Muscle of leg (tissue), 11 donors: Measurements from ENCODE around the gene MLNR. TPM values are rescaled to one million over a fixed set of nuclear protein-coding genes. Genes with fewer than 3 reads are reported as not detected.

ENCODE experiments used
- DNase-seq: peaks from one replicate; pipeline ENCODE4 v3.0.0; 2013
- H3K27ac ChIP-seq: one replicate; pipeline ENCODE4 v1.5.1; 2013; ENCODE audit warnings: mild to moderate bottlenecking, low read length, control low read depth
- H3K27me3 ChIP-seq: one replicate; pipeline ENCODE4 v1.6.1; 2013; ENCODE audit warnings: low read length; ENCODE audit not compliant: control insufficient read depth, insufficient read depth
- H3K36me3 ChIP-seq: one replicate; pipeline ENCODE4 v1.6.1; 2013; ENCODE audit warnings: low read length; ENCODE audit not compliant: control insufficient read depth, insufficient read depth
- H3K4me1 ChIP-seq: one replicate; pipeline ENCODE4 v1.6.1; 2013; ENCODE audit warnings: low read length; ENCODE audit not compliant: control insufficient read depth, insufficient read depth
- H3K4me3 ChIP-seq: one replicate; pipeline ENCODE4 v1.5.1; 2013; ENCODE audit warnings: low read length, control low read depth
- H3K9me3 ChIP-seq: replicated peaks from 2 replicates; pipeline ENCODE4 v1.6.1; 2013; ENCODE audit warnings: low read depth, low read length; ENCODE audit not compliant: control insufficient read depth
- WGBS: methylation state at CpG from one replicate; pipeline ENCODE4 v1.1.5; 2013; ENCODE audit warnings: missing lambda C conversion rate; ENCODE audit not compliant: insufficient coverage; 5-methylcytosine and 5-hydroxymethylcytosine counted together
- polyA plus RNA-seq, 8 donors: library from polyadenylated mRNA; unstranded; fragments of 120-200 nt; gene quantifications; one replicate each; pipeline versions ENCODE4 v1.2.1 to v1.2.3, GENCODE V29; 2013; ENCODE audit warnings: inconsistent platforms in 1 of 8, low replicate concordance in 1 of 8; ENCODE audit not compliant: insufficient read length in 8 of 8, insufficient read depth in 1 of 8
- total RNA-seq: library from RNA; stranded (reverse); fragments of 120-200 nt; gene quantifications from one replicate; pipeline ENCODE4 v1.2.4, GENCODE V29; 2013

The MLNR gene
- total and polyA plus RNA-seq, 9 donors, result 0.10 TPM; not detected in 8

- peaks cover 10% of the 10 kb centered on the region for H3K36me3 ChIP-seq
- H3K4me3 ChIP-seq, result peak within 1 kb of the TSS; percentile 91
- H3K4me1 ChIP-seq, result no peaks in the 10 kb centered on the region
- H3K27me3 ChIP-seq, result no peaks in the 10 kb centered on the region
- no peaks in the 10 kb centered on the region for H3K9me3 ChIP-seq
- WGBS, result under 1% methylated on average over 52 of the region's 56 CpGs
- peak within 1 kb of the TSS; percentile 96 for H3K27ac ChIP-seq
- peak; percentile 99 for DNase-seq
These were observed 27.8 kb downstream of the MLNR start, which contains the start of gene CDADC1 for GRCh38 chr13:49247643-49248621. Gene CDADC1 (plus strand): TSS chr13:49247925. CDS start chr13:49248038, 113 bp downstream.

GRCh38 chr13:49248622-49249002 is 28.5 kb downstream of the MLNR start:
- Histone ChIP-seq H3K27me3 (no peaks in the 10 kb centered on the region), H3K9me3 (no peaks in the 10 kb centered on the region), H3K27ac (peak overlapping the region; percentile 96), H3K36me3 (peaks cover 10% of the 10 kb centered on the region), H3K4me3 (peak overlapping the region; percentile 91), H3K4me1 (no peaks in the 10 kb centered on the region)
- no peak for DNase-seq
- no CpG with 5 or more reads among the region's 6 CpGs for WGBS

GRCh38 chr13:49251326-49251725 is 31.2 kb downstream of the MLNR start:
- no peak overlapping the region for H3K4me3 ChIP-seq
- no peak overlapping the region for H3K27ac ChIP-seq
- peaks cover 18% of the 10 kb centered on the region for H3K36me3 ChIP-seq
- H3K9me3 ChIP-seq, result no peaks in the 10 kb centered on the region
- no peaks in the 10 kb centered on the region for H3K4me1 ChIP-seq
- H3K27me3 ChIP-seq, result no peaks in the 10 kb centered on the region
- no peak for DNase-seq
- no CpG with 5 or more reads among the region's 5 CpGs for WGBS

- H3K27ac ChIP-seq, result no peak overlapping the region
- H3K27me3 ChIP-seq, result no peaks in the 10 kb centered on the region
- no peaks in the 10 kb centered on the region for H3K9me3 ChIP-seq
- H3K4me3 ChIP-seq, result no peak overlapping the region
- no peaks in the 10 kb centered on the region for H3K4me1 ChIP-seq
- WGBS, result no CpG with 5 or more reads among the region's 1 CpG
- DNase-seq, result no peak
- H3K36me3 ChIP-seq, result peaks cover 19% of the 10 kb centered on the region
These were observed 33.2 kb downstream of the MLNR start for GRCh38 chr13:49253310-49253709.

GRCh38 chr13:49254007-49254406 is 33.9 kb downstream of the MLNR start:
- Histone ChIP-seq H3K36me3 (peaks cover 19% of the 10 kb centered on the region), H3K9me3 (no peaks in the 10 kb centered on the region), H3K4me1 (no peaks in the 10 kb centered on the region), H3K27ac (no peak overlapping the region), H3K4me3 (no peak overlapping the region), H3K27me3 (no peaks in the 10 kb centered on the region)
- no peak for DNase-seq
- no CpG with 5 or more reads among the region's 1 CpG for WGBS

- peaks cover 25% of the 10 kb centered on the region for H3K36me3 ChIP-seq
- WGBS, result 48% methylated on average over 2 of the region's 2 CpGs
- H3K4me3 ChIP-seq, result no peak overlapping the region
- DNase-seq, result peak; percentile 60
- H3K27ac ChIP-seq, result no peak overlapping the region
- no peaks in the 10 kb centered on the region for H3K27me3 ChIP-seq
- no peaks in the 10 kb centered on the region for H3K9me3 ChIP-seq
- H3K4me1 ChIP-seq, result no peaks in the 10 kb centered on the region
These were observed 36.7 kb downstream of the MLNR start for GRCh38 chr13:49256841-49257240.

- Histone ChIP-seq H3K9me3 (no peaks in the 10 kb centered on the region), H3K4me3 (no peak overlapping the region), H3K27me3 (no peaks in the 10 kb centered on the region), H3K27ac (no peak overlapping the region), H3K36me3 (peaks cover 29% of the 10 kb centered on the region), H3K4me1 (no peaks in the 10 kb centered on the region)
- DNase-seq, result no peak
- no CpG with 5 or more reads among the region's 3 CpGs for whole genome bisulfite sequencing
These were observed 38.1 kb downstream of the MLNR start for GRCh38 chr13:49258089-49258796.

- no peaks in the 10 kb centered on the region for H3K9me3 ChIP-seq
- 100% methylated on average over 2 of the region's 6 CpGs for WGBS
These were observed 39.4 kb downstream of the MLNR start for GRCh38 chr13:49259586-49259985.

GRCh38 chr13:49262634-49263033 is 42.5 kb downstream of the MLNR start:
- DNase-seq, result no peak
- H3K9me3 ChIP-seq, result no peaks in the 10 kb centered on the region
- WGBS, result 92% methylated on average over 4 of the region's 6 CpGs
- no peak overlapping the region for H3K4me3 ChIP-seq
- no peak overlapping the region for H3K27ac ChIP-seq
- H3K27me3 ChIP-seq, result no peaks in the 10 kb centered on the region
- peaks cover 21% of the 10 kb centered on the region for H3K36me3 ChIP-seq
- H3K4me1 ChIP-seq, result no peaks in the 10 kb centered on the region

More at GRCh38 chr13:49259586-49259985, 39.4 kb downstream of the MLNR start:
- Histone ChIP-seq H3K4me3 (no peak overlapping the region), H3K36me3 (peaks cover 29% of the 10 kb centered on the region), H3K27ac (no peak overlapping the region), H3K27me3 (no peaks in the 10 kb centered on the region), H3K4me1 (no peaks in the 10 kb centered on the region)
- no peak for DNase-seq

GRCh38 chr13:49265822-49266221 is 45.7 kb downstream of the MLNR start:
- Histone ChIP-seq H3K27me3 (no peaks in the 10 kb centered on the region), H3K4me3 (no peak overlapping the region), H3K27ac (no peak overlapping the region), H3K9me3 (no peaks in the 10 kb centered on the region), H3K4me1 (no peaks in the 10 kb centered on the region), H3K36me3 (peaks cover 15% of the 10 kb centered on the region)
- WGBS, result 69% methylated on average over 2 of the region's 2 CpGs
- DNase-seq, result no peak
